GM12878 (cell line): ENCODE data around the gene UBE2L5. TPM values are rescaled to one million over a fixed set of nuclear protein-coding genes. Genes with fewer than 3 reads are reported as not detected.

Source experiments
- ATAC-seq: fragments of 200-7000 bp; cut with Tn5 transposase; 3 replicates; pipeline ENCODE4 v1.9.1; 2020; ENCODE audit warnings: mild to moderate bottlenecking, moderate library complexity
- BruUV-seq: library from RNA; stranded (reverse); fragments of 400-500 nt; replicated peaks from 2 replicates; lab custom pipeline; 2021; lab: Mats Ljungman, UMichigan
- CTCF ChIA-PET: fragments of 300-600 bp; sonication (Branson Sonifier 250); formaldehyde crosslinking; extraction: SDS; loops from one replicate; lab custom pipeline; 2021; ENCODE audit warnings: inconsistent platforms; lab: Yijun Ruan, JAX
- POLR2A ChIA-PET: fragments of 350-600 bp; formaldehyde crosslinking; extraction: SDS; loops from one replicate; lab custom pipeline; 2021; ENCODE audit warnings: inconsistent platforms; lab: Charles Lee
- RAD21 ChIA-PET: fragments of 300-600 bp; sonication (Branson Sonifier 250); formaldehyde crosslinking; loops from one replicate; lab custom pipeline; 2023; ENCODE audit warnings: antibody characterized with exemption; ENCODE audit not compliant: unreplicated experiment; lab: Charles Lee
- SMC1A ChIA-PET: fragments of 300-600 bp; sonication (Branson Sonifier 250); formaldehyde crosslinking; loops from one replicate; lab custom pipeline; 2023; ENCODE audit not compliant: unreplicated experiment, uncharacterized antibody; lab: Charles Lee
- DNase-seq: peaks from one replicate; pipeline ENCODE4 v3.0.0-alpha.2; 2011; ENCODE audit warnings: low read depth, low spot score
- FAIRE-seq: peaks from 3 replicates; lab custom pipeline; 2011; peaks lifted over from hg19 to GRCh38; lab: Jason Lieb, UNC
- H2AFZ ChIP-seq: 2 replicates; pipeline ENCODE4 v1.6.0; 2011; ENCODE audit warnings: low read depth, low read length, control low read depth; ENCODE audit not compliant: control insufficient read depth
- H3K27ac ChIP-seq: 2 replicates; pipeline ENCODE4 v1.5.1; 2011; ENCODE audit warnings: control low read depth; ENCODE audit not compliant: control insufficient read depth, insufficient read depth
- H3K27me3 ChIP-seq, 2 experiments: replicated peaks in 1 of 2; 2 replicates each; pipeline versions ENCODE4 v1.6.0 to v1.6.1; 2011; ENCODE audit warnings: low read length in 1 of 2; ENCODE audit not compliant: control insufficient read depth in 2 of 2, insufficient read depth in 2 of 2
- H3K36me3 ChIP-seq, 2 experiments: 2 replicates each; pipeline ENCODE4 v1.5.1; 2011; ENCODE audit warnings: low read length in 1 of 2; ENCODE audit not compliant: control insufficient read depth in 2 of 2, insufficient read depth in 2 of 2
- H3K4me1 ChIP-seq: 2 replicates; pipeline ENCODE4 v1.6.1; 2011; ENCODE audit warnings: mild to moderate bottlenecking, low read length, moderate library complexity, mixed read lengths; ENCODE audit not compliant: control insufficient read depth, insufficient read depth
- H3K4me2 ChIP-seq: 2 replicates; pipeline ENCODE4 v1.6.0; 2011; ENCODE audit warnings: control low read depth; ENCODE audit not compliant: control insufficient read depth, insufficient read depth
- H3K4me3 ChIP-seq: fragments of 200-600 bp; sonication (generic); 2 replicates; pipeline ENCODE4 v1.5.1; 2016
- H3K79me2 ChIP-seq: 2 replicates; pipeline ENCODE4 v1.6.0; 2011; ENCODE audit warnings: low read length; ENCODE audit not compliant: control insufficient read depth, insufficient read depth
- H3K9ac ChIP-seq: 2 replicates; pipeline ENCODE4 v1.8.0; 2011; ENCODE audit warnings: low read length, control low read depth, mixed read lengths; ENCODE audit not compliant: control insufficient read depth, insufficient read depth
- H3K9me3 ChIP-seq: replicated peaks from 3 replicates; pipeline ENCODE4 v1.5.1; 2011; ENCODE audit warnings: mild to moderate bottlenecking, low read length; ENCODE audit not compliant: control insufficient read depth, insufficient read depth
- H4K20me1 ChIP-seq: 2 replicates; pipeline ENCODE4 v1.6.0; 2011; ENCODE audit not compliant: control insufficient read depth, insufficient read depth
- IKZF2 ChIP-seq, 2 experiments: fragments of 450-650 bp; IDR thresholded peaks; 2 replicates each; pipeline ENCODE4 v1.6.1; 2017; ENCODE audit warnings: mild to moderate bottlenecking in 2 of 2, moderate library complexity in 2 of 2
- RAD21 ChIP-seq: IDR thresholded peaks from 2 replicates; pipeline ENCODE4 v1.6.1; 2011; ENCODE audit warnings: mild to moderate bottlenecking, low read depth, low read length, moderate library complexity; ENCODE audit not compliant: insufficient read depth
- SPI1 ChIP-seq: IDR thresholded peaks from 2 replicates; pipeline ENCODE4 v1.6.1; 2011; ENCODE audit warnings: low read depth, mild to moderate bottlenecking, low read length, moderate library complexity, borderline replicate concordance; ENCODE audit not compliant: insufficient read depth
- SRF ChIP-seq, 2 experiments: IDR thresholded peaks; 2 replicates each; pipeline ENCODE4 v1.6.1; 2011; ENCODE audit warnings: low read depth in 2 of 2, low read length in 2 of 2, mild to moderate bottlenecking in 1 of 2, moderate library complexity in 1 of 2
- TCF12 ChIP-seq: IDR thresholded peaks from 2 replicates; pipeline ENCODE4 v1.6.1; 2011; ENCODE audit warnings: low read depth, mild to moderate bottlenecking, low read length
- WGBS: methylation state at CpG from one replicate; pipeline ENCODE4 v1.1.6; 2016; ENCODE audit warnings: low lambda C conversion rate; ENCODE audit not compliant: insufficient replicate concordance, insufficient coverage; ENCODE audit errors: missing lambda C conversion rate; 5-methylcytosine and 5-hydroxymethylcytosine counted together
- in situ Hi-C: fragments of 300-500 bp; cut with MboI; formaldehyde crosslinking; loops from 9 replicates; pipeline ENCODE4 v1.14.3; 2018; ENCODE audit warnings: mixed read lengths
- intact Hi-C: fragments of 100-400 bp; cut with micrococcal nuclease; formaldehyde crosslinking; loops from one replicate; pipeline ENCODE4 v1.14.2; 2022; ENCODE audit not compliant: unreplicated experiment
- polyA plus RNA-seq, 11 experiments: library from polyadenylated mRNA; depleted of rRNA in 4 of 11; unstranded in 6 of 11; stranded (reverse) in 5 of 11; fragments of >200 nt; fragmentation: Nextera tagmentation in 4 of 11; fragmentation: Illumina TruSeq in 1 of 11; extraction: Ambion mirVana in 4 of 11; extraction: Trizol in 1 of 11; gene quantifications; 1 replicate in 1 of 11; 2 replicates in 10 of 11; pipeline versions ENCODE4 v1.2.1 to v1.2.3, GENCODE V29; 2011 to 2016; ENCODE audit warnings: inconsistent platforms in 2 of 11, missing spikeins in 2 of 11, low read depth in 1 of 11
- total RNA-seq, 4 experiments: library from RNA; depleted of rRNA in 3 of 4; stranded (reverse); fragments of >200 nt in 3 of 4; fragmentation: Illumina TruSeq in 1 of 4; extraction: Trizol in 1 of 4; gene quantifications; 2 replicates each; pipeline versions ENCODE4 v1.2.1 to v1.2.3, GENCODE V29; 2013 to 2021
- TF ChIP-seq, protein P1 (sequence below), 3 experiments: IDR thresholded peaks in 2 of 3; conservative IDR thresholded peaks in 1 of 3; 2 replicates each; pipeline ENCODE4 v1.5.1; 2011; ENCODE audit warnings: low read depth in 3 of 3, low read length in 3 of 3, mild to moderate bottlenecking in 3 of 3, control low read depth in 2 of 3, moderate library complexity in 2 of 3, inconsistent platforms in 1 of 3, mixed read lengths in 1 of 3; ENCODE audit not compliant: control insufficient read depth in 2 of 3, insufficient read depth in 1 of 3; ENCODE audit errors: extremely low read depth in 1 of 3
- TF ChIP-seq, protein P2 (sequence below): fragments of 450-650 bp; IDR thresholded peaks from 2 replicates; pipeline ENCODE4 v1.6.1; 2017; ENCODE audit warnings: low read depth, mild to moderate bottlenecking, moderate library complexity

The UBE2L5 gene
- total and polyA plus RNA-seq, 10 of the 15 experiments (the other 5 are each of a cell fraction or from before 2014, with no cell fraction given), result 0.03 to 1.1 (median 0.19) TPM; not detected in 2

DNA sequence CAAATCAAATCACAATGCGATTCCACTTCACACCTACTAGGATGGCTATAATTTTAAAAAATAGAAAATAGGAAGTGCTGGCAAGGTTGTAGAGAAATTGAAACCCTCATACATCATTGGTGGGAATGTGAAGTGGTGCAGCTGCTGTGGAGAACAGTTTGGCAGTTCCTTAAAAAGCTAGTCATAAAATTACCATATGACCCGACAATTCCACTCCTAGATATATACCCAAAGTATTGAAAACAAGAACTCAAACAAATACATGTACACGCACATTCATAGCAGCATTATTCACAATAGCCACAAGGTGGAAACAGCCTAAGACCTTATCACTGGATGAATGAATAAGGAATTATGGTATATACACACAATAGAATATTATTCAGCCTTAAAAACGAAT is 31.4 kb downstream of the UBE2L5 start:
- no peak overlapping the region for H3K9ac ChIP-seq
- in situ Hi-C loops (no loop called here), intact Hi-C loops (no loop called here)
- no peaks in the 10 kb centered on the region for H4K20me1 ChIP-seq
- ChIA-PET CTCF (interaction anchor here (1.1 to 1.5 kb wide), 3 partner anchors 9 to 47 kb away, joined by 4 to 6 read pairs (median 6); no protein-coding TSS in a partner anchor), RAD21 (no interaction called here), SMC1A (interaction anchor here (1.0 to 3.7 kb wide), 6 partner anchors 8 to 321 kb away, joined by 3 to 22 read pairs (median 5); no protein-coding TSS in a partner anchor), POLR2A (no interaction called here)
- ATAC-seq (peak; percentile 59), DNase-seq (no peak), FAIRE-seq (peak; percentile 18)
- no peak overlapping the region for H2AFZ ChIP-seq
- H3K36me3 ChIP-seq, result peaks cover 0 to 8% of the 10 kb centered on the region in 2 experiments; a peak in 2 of 4 replicates
- no peaks in the 10 kb centered on the region for H3K79me2 ChIP-seq
- no TSS peak for BruUV-seq
- H3K27me3 ChIP-seq, result no peaks in the 10 kb centered on the region
- no peak overlapping the region for H3K4me3 ChIP-seq
- peaks cover 2% of the 10 kb centered on the region; the same call in 1 of the 2 replicates for H3K4me1 ChIP-seq
- no peak overlapping the region for H3K4me2 ChIP-seq
- WGBS, result 3% methylated on average over 4 of the region's 4 CpGs
- TF ChIP-seq TCF12, result 0 out of 2 replicates have a peak, but pooled peaks have one; percentile 35
- TF ChIP-seq, protein P1, sequence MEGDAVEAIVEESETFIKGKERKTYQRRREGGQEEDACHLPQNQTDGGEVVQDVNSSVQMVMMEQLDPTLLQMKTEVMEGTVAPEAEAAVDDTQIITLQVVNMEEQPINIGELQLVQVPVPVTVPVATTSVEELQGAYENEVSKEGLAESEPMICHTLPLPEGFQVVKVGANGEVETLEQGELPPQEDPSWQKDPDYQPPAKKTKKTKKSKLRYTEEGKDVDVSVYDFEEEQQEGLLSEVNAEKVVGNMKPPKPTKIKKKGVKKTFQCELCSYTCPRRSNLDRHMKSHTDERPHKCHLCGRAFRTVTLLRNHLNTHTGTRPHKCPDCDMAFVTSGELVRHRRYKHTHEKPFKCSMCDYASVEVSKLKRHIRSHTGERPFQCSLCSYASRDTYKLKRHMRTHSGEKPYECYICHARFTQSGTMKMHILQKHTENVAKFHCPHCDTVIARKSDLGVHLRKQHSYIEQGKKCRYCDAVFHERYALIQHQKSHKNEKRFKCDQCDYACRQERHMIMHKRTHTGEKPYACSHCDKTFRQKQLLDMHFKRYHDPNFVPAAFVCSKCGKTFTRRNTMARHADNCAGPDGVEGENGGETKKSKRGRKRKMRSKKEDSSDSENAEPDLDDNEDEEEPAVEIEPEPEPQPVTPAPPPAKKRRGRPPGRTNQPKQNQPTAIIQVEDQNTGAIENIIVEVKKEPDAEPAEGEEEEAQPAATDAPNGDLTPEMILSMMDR (IDR thresholded peaks at IDR 0.05 in 2 of 3, conservative IDR thresholded peaks at IDR 0.05 in 1 of 3; ENCODE audit: control insufficient read depth in 2 of 3, extremely low read depth in 1 of 3, insufficient read depth in 1 of 3, low read depth in 3 of 3, low read length in 3 of 3), result peak in 2 of 3 experiments; percentile 26 to 31; a peak in 2 of 6 replicates
- TF ChIP-seq, protein P2, sequence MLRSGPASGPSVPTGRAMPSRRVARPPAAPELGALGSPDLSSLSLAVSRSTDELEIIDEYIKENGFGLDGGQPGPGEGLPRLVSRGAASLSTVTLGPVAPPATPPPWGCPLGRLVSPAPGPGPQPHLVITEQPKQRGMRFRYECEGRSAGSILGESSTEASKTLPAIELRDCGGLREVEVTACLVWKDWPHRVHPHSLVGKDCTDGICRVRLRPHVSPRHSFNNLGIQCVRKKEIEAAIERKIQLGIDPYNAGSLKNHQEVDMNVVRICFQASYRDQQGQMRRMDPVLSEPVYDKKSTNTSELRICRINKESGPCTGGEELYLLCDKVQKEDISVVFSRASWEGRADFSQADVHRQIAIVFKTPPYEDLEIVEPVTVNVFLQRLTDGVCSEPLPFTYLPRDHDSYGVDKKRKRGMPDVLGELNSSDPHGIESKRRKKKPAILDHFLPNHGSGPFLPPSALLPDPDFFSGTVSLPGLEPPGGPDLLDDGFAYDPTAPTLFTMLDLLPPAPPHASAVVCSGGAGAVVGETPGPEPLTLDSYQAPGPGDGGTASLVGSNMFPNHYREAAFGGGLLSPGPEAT, result no peak
- TF ChIP-seq SPI1, result peak; percentile 59; the same call in 1 of the 2 replicates
- TF ChIP-seq IKZF2 (IDR thresholded peaks at IDR 0.05), result peak in 1 of 2 experiments; percentile 16; a peak in 2 of 4 replicates
- TF ChIP-seq RAD21, result peak; percentile 24; the same call in 1 of the 2 replicates
- no peak for TF ChIP-seq SRF (IDR thresholded peaks at IDR 0.05; ENCODE audit: low read depth in 2 of 2, low read length in 2 of 2)
- TF ChIP-seq, all 136 proteins: peak for 5
- Histone ChIP-seq H3K27ac (no peak overlapping the region), H3K9me3 (no peaks in the 10 kb centered on the region)
